ENCODE data around the gene MED29. TPM values are rescaled to one million over a fixed set of nuclear protein-coding genes. Genes with fewer than 3 reads are reported as not detected.

MED29 gene
- total RNA-seq = 19.4 TPM

GRCh38 chr19:39390751-39391437 lies at the start of gene MED29, which contains the start of gene PAF1:
Gene MED29 (plus strand): TSS chr19:39391378. CDS start chr19:39391423, 45 bp downstream.
Gene PAF1 (minus strand): TSS chr19:39391106. CDS start chr19:39390864, 242 bp downstream.

GRCh38 chr19:39341719-39342604 lies 49.2 kb upstream of the MED29 start, which contains the start of gene SAMD4B:
Gene SAMD4B (plus strand): TSS chr19:39342421. CDS start chr19:39356894, 14,473 bp downstream.

GRCh38 chr19:39406656-39407409 lies 15.7 kb downstream of the MED29 start, which contains the start of gene ZFP36:
Gene ZFP36 (plus strand): TSS chr19:39406847. CDS start chr19:39406905, 58 bp downstream.

GRCh38 chr19:39412100-39412866 lies 21.1 kb downstream of the MED29 start, which contains the start of gene PLEKHG2:
Gene PLEKHG2 (plus strand): TSS chr19:39412669. CDS start chr19:39414087, 1,418 bp downstream.

GRCh38 chr19:39435499-39436349 lies 44.5 kb downstream of the MED29 start, which contains the start of gene RPS16:
Gene RPS16 (minus strand): TSS chr19:39435949. CDS start chr19:39435895, 54 bp downstream.

GRCh38 chr19:39445196-39446111 lies 54.3 kb downstream of the MED29 start, which contains the start of gene SUPT5H:
Gene SUPT5H (plus strand): TSS chr19:39445582. CDS start chr19:39445891, 309 bp downstream.

Other genes with a start within 250 kb of the MED29 start
- gene NCCRP1, start 194.4 kb upstream of the MED29 start, total RNA-seq = 20.0 TPM
- gene SYCN, start 187.1 kb upstream of the MED29 start, total RNA-seq = not detected
- not detected for gene IFNL3, start 146.4 kb upstream of the MED29 start, total RNA-seq
- not detected for gene IFNL4, start 142.5 kb upstream of the MED29 start, total RNA-seq
- gene IFNL2, start 123.0 kb upstream of the MED29 start, total RNA-seq = not detected
- gene IFNL1, start 95.0 kb upstream of the MED29 start, total RNA-seq = not detected
- gene LRFN1, start 70.5 kb upstream of the MED29 start, total RNA-seq = 20.6 TPM
- gene GMFG, start 55.3 kb upstream of the MED29 start, total RNA-seq = 7.3 TPM
- 81.2 TPM for gene SAMD4B, start 49.0 kb upstream of the MED29 start, total RNA-seq
- 34.6 TPM for gene PAF1, start 272 bp upstream of the MED29 start, total RNA-seq
- 23.1 TPM for gene ZFP36, start 15.5 kb downstream of the MED29 start, total RNA-seq
- 34.6 TPM for gene PLEKHG2, start 21.3 kb downstream of the MED29 start, total RNA-seq
- gene RPS16, start 44.6 kb downstream of the MED29 start, total RNA-seq = 77.1 TPM
- 76.5 TPM for gene SUPT5H, start 54.2 kb downstream of the MED29 start, total RNA-seq
- 46.6 TPM for gene TIMM50, start 89.5 kb downstream of the MED29 start, total RNA-seq
- gene DLL3, start 107.6 kb downstream of the MED29 start, total RNA-seq = 9.5 TPM
- 1.7 TPM for gene SELENOV, start 123.8 kb downstream of the MED29 start, total RNA-seq
- gene EID2B, start 141.5 kb downstream of the MED29 start, total RNA-seq = 14.8 TPM
- 14.2 TPM for gene EID2, start 148.8 kb downstream of the MED29 start, total RNA-seq
- gene LGALS13, start 211.1 kb downstream of the MED29 start, total RNA-seq = not detected